Raji (cell line): ENCODE results near the gene GPR68.

Experiments used
- POLR2A ChIP-seq: IDR thresholded peaks from 2 replicates; pipeline ENCODE4 v1.6.1; 2011; ENCODE audit warnings: low read depth, low read length, control low read depth; ENCODE audit not compliant: insufficient read depth

GPR68 gene

GRCh38 chr14:91264151-91265150, 19.9 kb upstream of the GPR68 start:
- TF ChIP-seq POLR2A, result no peak

DNA sequence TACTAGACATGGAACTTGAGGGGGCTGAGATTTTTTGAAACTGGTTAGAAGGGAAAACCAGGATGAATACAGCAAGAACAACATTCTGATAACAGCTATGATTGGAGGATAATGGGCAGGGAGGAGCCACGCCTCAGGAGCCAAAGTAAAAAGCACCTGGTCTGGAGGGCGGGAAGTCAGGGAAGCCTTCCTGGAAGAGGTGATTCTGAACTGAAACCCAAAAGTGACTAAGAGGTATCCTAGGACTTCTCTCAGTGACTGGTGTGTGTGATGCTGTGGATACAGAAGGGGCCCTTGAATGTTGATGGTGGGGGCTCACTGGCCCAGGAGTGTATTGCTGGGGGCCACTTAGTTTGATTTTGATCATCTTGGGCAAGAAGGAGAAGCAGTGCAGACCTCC, 18.8 kb upstream of the GPR68 start:
- TF ChIP-seq POLR2A, result no peak

DNA sequence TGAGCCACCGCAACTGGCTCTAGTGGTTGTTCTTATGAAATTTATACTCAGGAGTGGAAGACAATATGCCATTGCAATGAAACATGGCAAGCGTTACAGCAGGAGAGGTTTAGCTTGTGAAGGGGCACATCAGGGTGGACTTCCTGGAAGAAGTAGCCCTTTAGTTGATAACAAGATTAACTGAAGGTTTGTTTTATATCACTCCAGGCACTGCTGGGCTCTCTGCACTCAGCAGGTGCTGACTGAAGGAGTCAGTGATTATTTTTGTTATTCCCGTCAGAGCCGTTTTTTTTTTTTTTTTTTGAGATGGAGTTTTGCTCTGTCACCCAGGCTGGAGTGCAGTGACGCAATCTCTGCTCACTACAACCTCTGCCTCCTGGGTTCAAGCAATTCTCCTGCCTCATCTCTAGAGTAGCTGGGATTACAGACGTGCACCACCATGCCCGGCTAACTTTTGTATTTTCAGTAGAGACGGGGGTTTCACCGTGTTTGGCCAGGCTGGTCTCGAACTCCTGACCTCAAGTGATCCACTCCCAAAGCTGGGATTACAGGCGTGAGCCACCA, 17.6 kb upstream of the GPR68 start:
- no peak for TF ChIP-seq POLR2A

DNA sequence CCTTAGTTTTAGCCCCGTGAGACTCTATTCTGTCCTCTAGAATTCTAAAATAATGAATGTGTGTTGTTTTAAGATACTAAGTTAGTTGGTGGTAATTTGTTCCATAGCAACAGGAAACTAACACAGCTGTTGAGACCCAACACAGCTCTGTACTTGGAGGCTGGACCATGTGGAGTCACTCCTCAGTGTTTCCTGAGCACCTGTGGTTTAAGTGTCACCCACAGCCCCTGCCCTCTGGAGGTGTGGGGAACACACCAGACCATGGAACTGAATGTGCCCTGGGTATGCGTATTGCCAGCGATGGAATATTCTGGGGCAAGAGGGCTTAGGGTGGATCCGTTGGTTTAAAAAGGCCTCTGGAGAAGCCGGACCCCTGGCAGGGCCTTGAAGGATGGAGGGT, 16.6 kb upstream of the GPR68 start:
- no peak for TF ChIP-seq POLR2A

DNA sequence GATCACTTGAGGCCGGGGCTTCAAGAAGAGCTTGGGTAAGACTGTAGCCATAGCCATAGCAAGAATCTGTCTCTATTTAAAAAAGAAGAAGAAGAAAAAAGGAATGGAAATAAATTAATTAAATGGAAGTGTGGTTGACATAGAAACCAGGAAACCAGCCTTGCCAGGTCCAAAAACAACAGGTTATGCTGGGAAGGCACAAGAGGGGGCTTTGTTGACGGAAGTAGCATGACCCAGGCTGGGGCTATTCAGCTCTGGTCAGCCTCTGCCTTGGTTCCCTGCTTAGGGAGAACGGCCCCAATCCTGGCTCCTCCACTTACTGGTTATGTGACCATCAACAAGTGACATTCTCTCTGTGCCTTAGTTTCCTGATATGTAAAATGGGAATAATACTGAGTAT, 14.4 kb upstream of the GPR68 start:
- no peak for TF ChIP-seq POLR2A

DNA sequence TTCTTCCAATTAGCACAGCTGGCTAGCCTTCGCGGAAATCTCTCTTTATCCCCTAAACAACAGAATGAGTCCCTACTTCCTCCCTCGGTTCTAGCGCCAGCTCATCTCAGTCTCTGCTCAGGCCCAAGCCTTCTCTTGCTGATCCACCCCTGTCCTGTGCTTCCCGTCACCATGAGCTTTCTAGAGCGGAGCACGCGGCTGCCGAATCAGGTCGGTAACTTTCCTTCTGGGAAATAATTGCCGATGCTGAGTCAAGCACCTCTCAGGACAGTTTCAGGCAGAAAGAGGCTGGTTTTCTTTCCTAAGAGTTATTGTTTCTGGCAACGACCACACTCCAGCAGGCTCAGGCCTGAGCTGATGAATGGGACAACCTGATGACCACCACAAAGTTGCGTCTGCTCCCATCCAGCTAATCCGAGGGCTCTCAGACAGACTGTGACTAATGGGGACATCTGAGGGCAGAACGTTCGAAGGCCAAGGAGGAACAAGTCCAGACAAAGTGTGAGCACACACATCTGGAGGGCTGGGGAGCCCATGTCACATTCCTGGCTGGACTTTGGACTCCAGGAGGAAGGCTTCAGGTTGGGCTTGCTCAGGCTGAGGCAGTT, 13.6 kb upstream of the GPR68 start:
- no peak for TF ChIP-seq POLR2A

DNA sequence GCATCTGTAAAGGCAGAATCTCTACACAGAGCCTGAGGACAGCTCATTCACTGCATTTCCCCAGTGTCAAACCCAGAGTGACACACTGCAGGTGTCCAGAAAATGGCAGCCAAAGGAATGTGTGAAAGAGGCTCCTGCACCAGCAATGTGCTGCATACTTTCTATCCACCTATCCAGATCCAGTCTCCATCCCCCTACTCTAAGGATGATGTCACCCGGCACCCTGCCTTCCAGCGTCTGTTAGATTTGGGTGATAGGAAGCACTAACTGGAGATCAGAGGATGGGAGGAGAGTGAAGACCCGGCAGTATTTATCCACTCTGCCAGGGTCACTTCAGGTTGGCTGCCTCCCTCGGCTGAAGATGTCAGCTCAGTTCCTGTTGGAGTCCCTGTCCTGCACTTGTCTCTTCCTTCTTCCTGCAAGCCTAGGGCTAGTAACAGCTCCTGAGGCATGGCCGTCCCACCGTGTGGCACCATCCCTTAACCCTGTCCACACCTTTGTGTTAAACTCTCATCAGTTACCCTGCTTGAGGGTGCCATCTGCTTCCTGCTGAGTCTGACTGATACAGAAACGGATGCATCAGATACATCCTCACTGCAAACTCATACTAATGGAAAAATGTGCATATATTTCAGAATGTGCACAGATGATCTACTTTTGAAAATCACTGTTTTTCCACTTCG, 13.0 kb upstream of the GPR68 start:
- TF ChIP-seq POLR2A, result no peak

DNA sequence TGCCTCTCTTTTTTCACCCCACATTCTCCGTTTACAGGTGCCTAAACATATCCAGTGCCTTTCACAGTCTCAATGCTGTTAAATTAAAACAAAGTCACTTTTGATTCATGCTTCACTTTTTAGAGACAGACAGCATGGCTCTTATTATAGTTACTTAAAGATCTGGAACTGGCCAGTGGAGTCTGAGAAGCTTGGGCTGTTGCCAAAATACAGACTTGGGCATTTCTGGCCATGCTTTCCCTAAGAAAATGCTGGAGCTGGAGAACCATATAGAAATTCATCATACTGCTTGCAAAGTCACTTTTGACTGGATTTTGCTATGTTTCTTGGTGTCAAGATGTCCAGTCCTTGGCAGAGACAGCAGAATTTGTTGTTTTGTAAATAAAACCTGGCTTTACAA, 12.2 kb upstream of the GPR68 start:
- no peak for TF ChIP-seq POLR2A

- TF ChIP-seq POLR2A, result no peak
Measured at GRCh38 chr14:91255026-91255695, 10.7 kb upstream of the GPR68 start.

DNA sequence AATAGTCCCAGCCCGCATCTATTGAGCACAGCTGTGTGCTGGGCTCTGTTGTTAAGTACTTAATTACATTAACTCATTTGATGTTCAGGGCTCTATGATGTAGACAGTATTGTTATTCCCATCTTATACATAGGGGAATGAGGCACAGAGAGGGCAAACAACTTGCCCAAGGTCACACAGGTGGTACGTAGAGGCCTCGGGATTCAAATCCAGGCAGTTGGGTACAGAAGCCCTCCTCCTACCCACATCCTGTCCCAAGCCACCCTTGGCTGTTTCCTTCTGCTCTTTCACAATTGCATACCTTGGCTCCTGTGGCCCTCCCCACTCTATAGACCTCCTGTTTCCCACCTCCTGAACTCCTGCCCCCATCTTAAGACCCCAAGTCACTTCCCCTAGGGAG, 10.0 kb upstream of the GPR68 start:
- TF ChIP-seq POLR2A, result no peak

GRCh38 chr14:91253795-91254323, 9.4 kb upstream of the GPR68 start:
- TF ChIP-seq POLR2A, result no peak

DNA sequence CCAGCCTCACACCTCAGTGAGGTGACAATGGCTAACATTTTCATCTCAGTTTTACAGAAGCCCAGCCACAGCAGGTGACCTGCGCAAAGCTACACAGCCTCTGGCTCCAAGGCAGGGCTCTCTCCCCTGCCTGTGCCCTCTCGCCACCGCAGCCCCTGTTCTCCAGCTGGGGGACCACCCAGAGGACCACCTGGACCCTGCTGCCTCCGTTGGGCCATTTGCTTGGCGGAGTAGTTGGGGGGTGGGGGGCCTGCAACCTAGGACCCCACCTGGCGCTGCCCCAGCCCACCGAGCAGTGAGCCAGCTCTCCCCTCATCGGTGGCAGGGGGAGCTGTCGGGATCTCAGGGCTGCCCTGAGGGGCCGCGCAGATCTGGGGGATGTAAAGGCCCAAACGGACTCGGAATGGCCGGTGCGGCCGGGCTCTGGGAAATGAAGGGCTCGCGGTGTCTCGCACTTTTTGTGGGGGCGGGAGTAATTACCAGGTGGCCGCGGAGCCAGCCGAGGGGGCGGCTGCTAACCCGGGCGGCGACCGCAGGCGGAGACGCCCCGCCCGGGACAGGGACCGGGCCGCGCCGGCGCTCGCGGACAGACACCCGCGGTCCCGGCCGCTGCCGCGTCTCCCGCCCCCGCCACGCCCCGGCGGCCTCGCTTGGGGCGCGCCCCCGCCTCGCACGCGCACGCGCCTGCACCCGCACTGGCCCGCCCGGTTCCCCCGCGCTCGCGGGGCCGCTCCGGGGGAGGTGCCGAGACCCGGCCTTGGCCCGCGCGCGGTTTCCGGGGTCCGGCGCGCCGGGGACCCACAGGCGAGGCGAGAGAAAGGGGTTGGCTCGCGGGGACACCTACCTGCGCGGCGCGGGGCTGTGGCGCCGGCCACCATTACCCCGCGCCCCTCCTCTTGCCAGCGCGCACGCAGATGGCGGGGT, 8.6 kb upstream of the GPR68 start:
- no peak for TF ChIP-seq POLR2A

DNA sequence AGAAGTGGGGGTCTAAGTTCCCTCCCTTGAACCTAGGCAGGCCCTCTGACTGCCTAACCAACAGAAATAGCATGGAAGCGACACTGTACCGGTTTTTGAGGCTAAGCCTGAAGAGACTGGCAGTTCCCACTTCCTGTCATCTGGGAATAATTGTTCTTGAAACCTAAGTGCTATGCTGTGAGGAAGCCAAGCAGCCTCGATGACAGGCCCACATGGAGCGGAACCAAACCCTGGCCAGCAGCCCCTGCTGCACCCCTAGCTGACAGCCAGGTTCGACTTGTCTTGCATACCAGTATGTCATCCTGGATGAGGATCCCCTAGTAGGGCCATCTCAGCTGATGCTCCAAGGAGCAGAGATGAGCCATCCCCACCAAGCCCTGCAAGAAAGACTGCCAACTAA, 6.4 kb upstream of the GPR68 start:
- TF ChIP-seq POLR2A, result no peak
